ENCODE data around the gene MIA3. TPM values are rescaled to one million over a fixed set of nuclear protein-coding genes. Genes with fewer than 3 reads are reported as not detected.
"Not testable (repeated sequence)": the region's sequence is repeated elsewhere in the genome, so short reads cannot be mapped to it uniquely, and the experiment has no call there.

MIA3 gene
- total RNA-seq, 1 experiment from 2014 or later = 29.1 TPM

- peak; percentile 98 for DNase-seq (ENCODE audit: low read depth, low spot score)
- in situ Hi-C loops (cut with HindIII; ENCODE audit: low pct_unique_long_range_greater_than_20kb, low sequenced_read_pairs) = no loop called here
These were observed 26.2 kb downstream of the MIA3 start for GRCh38 chr1:222643938-222644635.

- DNase-seq (ENCODE audit: low read depth, low spot score) = no peak
- in situ Hi-C loops (cut with HindIII; ENCODE audit: low pct_unique_long_range_greater_than_20kb, low sequenced_read_pairs) = no loop called here
These were observed 26.7 kb downstream of the MIA3 start for GRCh38 chr1:222644636-222644980.

- in situ Hi-C loops (cut with HindIII; ENCODE audit: low pct_unique_long_range_greater_than_20kb, low sequenced_read_pairs) = no loop called here
- DNase-seq (ENCODE audit: low read depth, low spot score) = no peak
These were observed 34.8 kb downstream of the MIA3 start for GRCh38 chr1:222652676-222653075.

GRCh38 chr1:222653178-222653827 is 35.4 kb downstream of the MIA3 start:
- in situ Hi-C loops (cut with HindIII; ENCODE audit: low pct_unique_long_range_greater_than_20kb, low sequenced_read_pairs) = no loop called here
- DNase-seq (ENCODE audit: low read depth, low spot score) = no peak

GRCh38 chr1:222654849-222655248 is 37.0 kb downstream of the MIA3 start:
- in situ Hi-C loops (cut with HindIII; ENCODE audit: low pct_unique_long_range_greater_than_20kb, low sequenced_read_pairs) = no loop called here
- peak; percentile 22 for DNase-seq (ENCODE audit: low read depth, low spot score)

- DNase-seq (ENCODE audit: low read depth, low spot score) = no peak
- in situ Hi-C loops (cut with HindIII; ENCODE audit: low pct_unique_long_range_greater_than_20kb, low sequenced_read_pairs) = no loop called here
These were observed 38.7 kb downstream of the MIA3 start for GRCh38 chr1:222656391-222657155.

- no peak for DNase-seq (ENCODE audit: low read depth, low spot score)
These were observed 40.0 kb downstream of the MIA3 start for GRCh38 chr1:222657899-222658298.

GRCh38 chr1:222663431-222663934 is 45.6 kb downstream of the MIA3 start:
- DNase-seq (ENCODE audit: low read depth, low spot score) = no peak
- in situ Hi-C loops (cut with HindIII; ENCODE audit: low pct_unique_long_range_greater_than_20kb, low sequenced_read_pairs) = no loop called here

More at GRCh38 chr1:222657899-222658298, 40.0 kb downstream of the MIA3 start:
- in situ Hi-C loops (cut with HindIII; ENCODE audit: low pct_unique_long_range_greater_than_20kb, low sequenced_read_pairs) = no loop called here

- no peak for DNase-seq (ENCODE audit: low read depth, low spot score)
- in situ Hi-C loops (cut with HindIII; ENCODE audit: low pct_unique_long_range_greater_than_20kb, low sequenced_read_pairs) = no loop called here
These were observed 48.1 kb downstream of the MIA3 start for GRCh38 chr1:222665964-222666363.

GRCh38 chr1:222668184-222668583 is 50.3 kb downstream of the MIA3 start:
- in situ Hi-C loops (cut with HindIII; ENCODE audit: low pct_unique_long_range_greater_than_20kb, low sequenced_read_pairs); DNase-seq (ENCODE audit: low read depth, low spot score): not testable (repeated sequence)

- DNase-seq (ENCODE audit: low read depth, low spot score); in situ Hi-C loops (cut with HindIII; ENCODE audit: low pct_unique_long_range_greater_than_20kb, low sequenced_read_pairs): not testable (repeated sequence)
These were observed 51.2 kb downstream of the MIA3 start for GRCh38 chr1:222669107-222669506.

GRCh38 chr1:222670110-222670509 is 52.2 kb downstream of the MIA3 start:
- DNase-seq (ENCODE audit: low read depth, low spot score) = no peak
- in situ Hi-C loops (cut with HindIII; ENCODE audit: low pct_unique_long_range_greater_than_20kb, low sequenced_read_pairs) = no loop called here

GRCh38 chr1:222680080-222680479 is 62.2 kb downstream of the MIA3 start:
- no peak for DNase-seq (ENCODE audit: low read depth, low spot score)
- in situ Hi-C loops (cut with HindIII; ENCODE audit: low pct_unique_long_range_greater_than_20kb, low sequenced_read_pairs) = no loop called here

- in situ Hi-C loops (cut with HindIII; ENCODE audit: low pct_unique_long_range_greater_than_20kb, low sequenced_read_pairs) = no loop called here
- no peak for DNase-seq (ENCODE audit: low read depth, low spot score)
These were observed 73.1 kb downstream of the MIA3 start for GRCh38 chr1:222691016-222691415.

- in situ Hi-C loops (cut with HindIII; ENCODE audit: low pct_unique_long_range_greater_than_20kb, low sequenced_read_pairs) = no loop called here
- DNase-seq (ENCODE audit: low read depth, low spot score) = no peak
These were observed 77.0 kb downstream of the MIA3 start for GRCh38 chr1:222694927-222695326.

- no peak for DNase-seq (ENCODE audit: low read depth, low spot score)
- in situ Hi-C loops (cut with HindIII; ENCODE audit: low pct_unique_long_range_greater_than_20kb, low sequenced_read_pairs) = no loop called here
These were observed 78.8 kb downstream of the MIA3 start for GRCh38 chr1:222696741-222697140.

GRCh38 chr1:222697203-222697602 is 79.3 kb downstream of the MIA3 start:
- in situ Hi-C loops (cut with HindIII; ENCODE audit: low pct_unique_long_range_greater_than_20kb, low sequenced_read_pairs) = no loop called here
- no peak for DNase-seq (ENCODE audit: low read depth, low spot score)

GRCh38 chr1:222697826-222698225 is 79.9 kb downstream of the MIA3 start:
- in situ Hi-C loops (cut with HindIII; ENCODE audit: low pct_unique_long_range_greater_than_20kb, low sequenced_read_pairs) = no loop called here
- no peak for DNase-seq (ENCODE audit: low read depth, low spot score)
